NCI-H187 treated with DMSO at 0.1 percent for 48 hours (cell line): ENCODE data around the gene VAT1.

ENCODE experiments used
- DNase-seq: peaks from one replicate; lab custom pipeline; 2025; lab: John Stamatoyannopoulos, UW

VAT1 gene

DNA sequence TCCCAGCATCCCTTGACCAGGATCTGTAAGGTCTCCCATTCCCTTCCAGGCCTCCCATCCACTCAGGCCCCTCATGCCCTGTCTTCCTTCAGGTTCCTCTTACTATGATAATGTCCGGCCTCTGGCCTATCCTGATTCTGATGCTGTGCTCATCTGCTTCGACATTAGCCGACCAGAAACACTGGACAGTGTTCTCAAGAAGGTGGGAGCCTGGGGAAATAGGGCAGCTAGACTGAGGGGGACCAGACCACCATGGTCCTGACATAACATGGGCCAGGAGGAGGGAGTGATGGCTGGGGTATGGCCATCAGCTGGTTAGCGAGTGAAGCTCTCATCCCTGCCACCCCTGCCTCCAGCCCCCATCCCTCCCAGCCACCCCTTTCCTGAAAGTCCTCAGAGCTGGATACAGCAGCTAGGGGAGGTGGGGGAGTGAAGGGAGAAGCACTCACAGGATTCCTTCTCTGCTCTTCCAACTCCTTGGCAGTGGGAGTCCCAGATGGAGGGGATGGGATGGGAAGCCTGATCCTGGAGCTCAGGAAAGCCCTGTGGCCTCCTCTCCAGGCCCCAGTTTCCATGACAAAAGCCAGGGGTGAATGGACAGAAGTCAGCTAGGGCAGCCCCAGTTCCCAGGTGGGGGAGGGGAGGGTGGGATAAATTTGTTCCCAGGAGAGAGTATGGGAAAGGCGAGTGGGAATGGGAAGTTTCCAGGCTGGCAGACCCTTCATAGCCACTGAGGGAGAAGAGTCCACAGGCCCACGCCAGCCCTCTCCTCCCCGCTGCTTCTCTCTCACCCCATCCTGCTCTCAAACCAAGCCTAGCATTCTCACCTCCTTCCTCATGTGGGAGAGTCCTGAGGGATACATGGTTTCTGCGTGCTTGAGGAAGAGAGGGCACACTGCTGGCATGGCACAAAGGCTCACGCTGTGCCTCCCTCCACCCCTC, 5.2 kb upstream of the VAT1 start:
- no peak for DNase-seq

DNA sequence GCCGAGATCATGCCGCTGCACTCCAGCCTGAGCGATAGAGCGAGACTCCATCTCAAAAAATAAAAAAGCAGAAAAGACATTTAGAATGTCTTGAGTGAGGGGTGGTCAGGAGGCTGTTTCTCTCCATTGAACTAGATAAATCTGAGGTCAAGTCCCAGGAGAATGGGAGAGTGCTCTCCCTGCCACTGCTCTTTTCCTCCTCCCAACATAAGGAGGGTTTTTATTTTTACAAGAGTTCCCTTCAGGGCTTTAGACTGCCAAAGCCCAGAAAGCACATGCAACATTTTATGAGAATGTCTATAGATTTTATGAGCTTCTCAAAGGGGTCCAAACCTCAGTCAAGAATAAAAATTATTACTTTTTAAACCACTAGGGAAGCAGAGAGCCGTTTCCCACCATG, 4.4 kb upstream of the VAT1 start:
- no peak for DNase-seq

DNA sequence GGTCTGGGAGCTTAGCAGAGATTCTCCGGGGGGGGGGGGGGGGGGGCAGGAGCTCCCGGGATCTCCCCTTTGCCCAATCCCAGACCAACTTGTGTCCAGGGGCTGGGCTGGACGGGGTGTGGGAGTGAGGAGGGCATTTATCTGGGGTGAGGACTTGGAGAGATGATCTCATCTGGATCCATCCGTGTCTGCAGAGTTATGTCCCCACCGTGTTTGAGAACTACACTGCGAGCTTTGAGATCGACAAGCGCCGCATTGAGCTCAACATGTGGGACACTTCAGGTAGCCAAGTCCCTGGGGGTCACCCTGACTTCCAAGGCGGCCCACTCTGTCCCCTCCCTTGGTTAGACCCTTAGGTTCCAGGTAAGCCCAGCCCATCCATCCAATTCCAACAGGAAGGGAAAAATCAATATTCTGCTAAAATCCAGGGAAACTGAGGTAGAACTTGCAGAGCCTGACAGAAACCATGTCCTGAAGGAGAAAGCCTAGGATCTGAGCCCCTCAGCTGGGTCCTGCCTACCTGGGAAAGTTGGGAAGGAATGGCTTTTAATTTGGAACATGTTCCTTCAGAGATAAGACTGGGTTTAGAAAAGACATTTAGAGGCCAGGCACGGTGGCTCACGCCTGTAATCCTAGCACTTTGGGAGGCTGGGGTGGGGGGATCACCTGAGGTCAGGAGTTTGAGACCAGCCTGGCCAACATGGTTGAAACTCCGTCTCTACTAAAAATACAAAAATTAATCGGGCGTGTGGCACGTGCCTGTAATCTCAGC, 3.8 kb upstream of the VAT1 start:
- no peak for DNase-seq

DNA sequence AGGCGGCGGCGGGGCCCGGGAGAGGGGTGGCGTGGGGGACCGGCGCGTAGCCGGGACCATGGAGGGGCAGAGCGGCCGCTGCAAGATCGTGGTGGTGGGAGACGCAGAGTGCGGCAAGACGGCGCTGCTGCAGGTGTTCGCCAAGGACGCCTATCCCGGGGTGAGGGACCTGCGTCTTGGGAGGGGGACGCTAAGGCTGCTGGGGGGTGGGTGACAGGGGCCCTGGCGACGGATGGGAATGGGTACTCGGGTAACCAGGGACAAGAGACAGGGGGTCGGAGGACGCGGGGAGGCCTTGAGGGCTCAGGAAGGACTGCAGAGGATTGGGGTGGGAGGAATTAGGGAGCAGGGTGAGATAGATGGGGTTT, 3.1 kb upstream of the VAT1 start:
- no peak for DNase-seq

DNA sequence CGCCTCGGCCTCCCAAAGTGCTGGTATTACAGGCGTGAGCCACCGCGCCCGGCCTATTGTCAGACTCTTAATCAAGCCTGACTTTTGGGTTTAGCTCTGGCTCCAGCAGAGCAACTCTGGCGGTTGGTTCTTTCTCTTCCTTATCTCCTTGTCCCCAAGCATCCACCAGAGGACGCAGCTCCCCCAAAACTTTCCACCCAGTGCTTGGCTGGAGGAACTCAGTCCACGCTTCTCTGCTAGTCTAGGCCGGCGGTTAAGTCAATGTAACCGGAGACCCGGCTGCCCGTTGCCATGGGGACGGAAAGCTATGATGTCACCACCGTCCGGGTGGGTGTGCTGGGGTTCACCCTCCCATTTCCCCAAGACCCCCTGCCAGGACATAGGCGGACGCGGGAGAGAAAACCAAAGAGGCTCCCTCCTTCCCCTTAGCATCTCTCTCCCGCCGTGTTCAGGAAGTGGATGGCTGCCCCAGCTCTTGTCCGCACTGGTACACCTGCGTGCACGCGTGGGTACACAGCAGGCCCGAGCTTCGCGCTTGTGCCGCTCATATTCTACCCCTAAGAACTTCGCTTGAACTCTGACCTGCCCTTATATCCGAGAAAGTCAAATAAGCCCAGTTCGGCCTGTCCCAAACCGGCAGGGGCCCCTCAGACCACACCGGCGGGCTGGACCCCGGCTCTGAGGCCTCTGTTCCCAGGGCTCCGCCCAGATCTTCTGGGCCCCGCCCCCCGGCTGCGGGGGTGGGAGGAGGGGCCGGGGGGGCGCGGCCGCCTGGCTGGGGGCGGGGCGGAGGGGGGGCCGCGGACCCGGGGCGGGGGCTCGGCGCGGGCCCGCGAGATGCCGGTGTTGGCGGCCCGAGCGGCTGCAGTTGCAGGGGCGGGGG, 2.5 kb upstream of the VAT1 start, which contains the start of gene RND2:
RND2 (plus strand) TSS at position 825 of the 883 bp plus-strand sequence. CDS start 117 bp downstream, outside the sequence.
- DNase-seq, result peak; percentile 75

DNA sequence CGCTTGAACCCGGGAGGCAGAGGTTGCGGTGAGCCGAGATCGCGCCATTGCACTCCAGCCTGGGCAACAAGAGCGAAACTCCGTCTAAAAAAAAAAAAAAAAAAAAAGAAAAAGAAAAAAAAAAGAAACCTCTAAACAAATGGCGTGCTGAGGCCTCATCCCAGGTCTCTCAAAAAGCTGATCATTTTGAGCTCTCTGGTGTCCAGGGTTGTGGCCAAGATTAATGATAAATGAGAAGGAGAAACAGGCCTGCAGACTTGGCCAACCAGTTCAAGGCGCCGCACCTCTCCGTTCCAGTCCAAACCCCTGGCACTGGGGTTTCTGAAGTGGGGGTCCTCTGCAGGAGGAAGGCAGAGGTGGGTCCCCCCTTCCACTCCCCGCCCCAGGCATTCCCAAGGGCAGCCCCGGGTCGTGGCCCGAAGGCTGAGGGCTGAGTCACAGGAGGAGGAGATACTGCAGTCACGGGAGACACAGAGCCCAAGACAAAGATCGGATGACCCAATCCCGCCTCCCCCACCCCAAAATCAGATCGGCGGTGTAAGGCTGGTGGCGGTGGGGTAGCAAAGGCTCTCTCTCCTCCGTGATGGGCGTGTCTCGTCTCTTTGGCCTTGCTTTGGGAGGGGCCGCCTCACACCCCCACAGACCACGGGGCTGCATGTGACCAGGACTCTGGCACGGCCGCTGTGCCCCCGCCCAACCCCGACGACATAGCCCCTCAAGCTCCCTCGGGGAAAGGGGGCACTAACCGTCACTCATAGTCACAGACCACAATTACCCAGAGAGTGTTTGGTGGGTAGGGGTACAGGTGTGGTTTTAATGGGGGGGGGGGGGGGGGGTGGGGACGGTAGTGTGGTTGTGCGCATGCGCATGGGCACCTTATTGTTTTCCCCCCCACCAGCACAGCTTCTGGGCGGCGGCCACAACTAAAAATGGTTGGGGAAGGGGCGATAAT, 1.1 kb downstream of the VAT1 start:
- DNase-seq, result no peak

DNA sequence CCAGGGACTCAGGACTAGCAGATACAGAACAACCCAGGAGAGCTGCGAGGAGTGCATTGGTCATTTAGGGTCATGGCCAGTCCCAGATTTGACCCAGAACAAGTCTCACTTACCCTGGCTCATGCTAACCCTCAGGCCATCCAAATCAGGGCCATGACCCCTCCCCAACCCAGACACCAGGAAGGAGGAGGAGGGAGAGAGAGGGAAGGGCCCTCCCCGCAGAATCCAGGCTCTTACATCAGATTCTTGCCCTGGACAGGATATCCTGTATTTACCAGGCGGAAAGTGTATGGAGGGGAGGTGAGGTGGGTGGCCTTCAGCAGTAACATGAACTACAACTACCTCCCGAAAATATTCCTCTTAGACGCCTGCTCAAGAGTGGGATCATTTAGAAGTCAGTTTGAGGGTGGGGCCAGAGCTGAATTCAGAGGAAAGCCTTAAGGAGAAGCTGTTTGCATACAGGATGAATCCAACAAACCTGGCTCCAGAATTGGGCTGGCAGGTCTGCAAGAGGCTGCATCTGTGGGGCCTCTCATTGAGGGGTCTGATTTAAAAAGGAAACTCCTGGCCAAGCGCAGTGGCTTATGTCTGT, 2.1 kb downstream of the VAT1 start:
- no peak for DNase-seq

DNA sequence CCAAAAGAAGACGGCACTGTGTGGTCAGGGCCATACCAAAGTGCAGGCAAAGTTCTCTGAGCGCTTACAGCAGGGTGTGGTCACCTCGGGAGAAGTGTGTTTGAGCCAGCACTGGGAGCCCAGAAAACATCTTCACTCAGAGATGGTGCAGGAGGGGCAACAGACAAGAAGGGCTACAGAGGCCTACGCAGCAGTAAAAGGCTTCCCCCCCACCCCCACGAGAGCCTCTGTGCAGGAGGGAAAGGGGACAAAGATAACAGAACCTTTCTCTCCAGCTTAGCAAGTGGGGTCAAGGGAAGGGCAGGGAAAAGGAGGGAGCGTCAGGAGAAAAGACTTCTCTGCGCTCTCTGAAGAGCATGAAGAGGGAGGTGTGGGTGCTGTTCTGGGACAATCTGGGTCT, 2.8 kb downstream of the VAT1 start:
- DNase-seq, result no peak

DNA sequence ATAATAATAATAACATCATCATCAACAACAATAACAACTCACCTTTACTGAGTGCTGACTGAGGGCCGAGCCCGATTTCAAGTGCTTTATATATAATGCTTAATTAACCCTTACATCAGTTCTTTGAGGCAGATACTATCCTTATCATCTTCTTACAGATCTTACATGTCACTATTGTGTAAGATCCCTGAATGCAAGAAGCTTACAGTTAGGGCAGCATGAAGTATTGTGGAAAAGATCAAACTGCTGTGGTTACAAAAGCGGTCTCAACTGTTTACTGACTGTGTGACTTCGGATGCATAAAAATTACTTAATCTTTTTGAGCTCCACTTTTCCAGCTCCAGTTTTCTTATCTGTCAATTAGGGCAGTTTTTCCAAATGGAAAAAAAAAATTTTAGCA, 3.3 kb downstream of the VAT1 start:
- DNase-seq, result no peak

DNA sequence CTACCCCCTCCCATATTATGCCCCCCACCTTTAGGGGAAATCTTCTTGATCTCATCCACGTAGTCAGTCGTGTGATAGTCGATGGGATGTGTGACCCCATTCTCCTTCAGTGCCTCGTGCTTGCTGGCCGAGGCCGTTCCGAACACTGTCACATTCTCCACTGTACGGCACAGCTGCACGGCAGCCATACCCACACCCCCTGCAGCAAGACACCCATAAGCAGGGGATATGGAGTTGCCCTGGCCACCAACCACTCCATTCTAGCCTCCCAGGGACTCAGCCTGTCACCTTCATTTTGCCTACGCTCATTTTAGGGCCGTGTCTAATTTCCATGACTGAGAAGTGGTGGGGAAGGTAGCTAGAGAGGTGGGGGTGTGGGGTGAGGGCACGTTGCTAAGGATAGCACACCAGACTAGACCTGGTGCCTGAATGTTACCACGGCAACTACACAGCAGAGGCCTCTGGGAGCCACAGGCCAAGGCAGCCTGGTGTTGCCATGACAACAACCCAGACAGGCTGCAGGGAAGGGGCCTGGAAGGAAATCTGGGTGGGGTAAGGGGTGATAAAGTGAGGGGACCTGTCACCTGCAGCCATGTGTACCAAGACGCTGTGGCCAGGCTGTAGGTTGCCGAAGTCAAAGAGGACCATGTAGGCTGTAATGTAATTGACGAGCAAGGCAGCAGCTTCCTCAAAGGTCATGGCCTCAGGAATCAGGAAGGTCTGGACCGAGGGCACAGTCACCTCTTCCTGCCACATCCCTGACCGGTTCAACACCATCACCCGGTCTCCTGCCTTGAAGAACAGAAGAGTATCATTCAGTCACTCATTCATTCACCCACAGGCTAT, 4.0 kb downstream of the VAT1 start:
- DNase-seq, result no peak

DNA sequence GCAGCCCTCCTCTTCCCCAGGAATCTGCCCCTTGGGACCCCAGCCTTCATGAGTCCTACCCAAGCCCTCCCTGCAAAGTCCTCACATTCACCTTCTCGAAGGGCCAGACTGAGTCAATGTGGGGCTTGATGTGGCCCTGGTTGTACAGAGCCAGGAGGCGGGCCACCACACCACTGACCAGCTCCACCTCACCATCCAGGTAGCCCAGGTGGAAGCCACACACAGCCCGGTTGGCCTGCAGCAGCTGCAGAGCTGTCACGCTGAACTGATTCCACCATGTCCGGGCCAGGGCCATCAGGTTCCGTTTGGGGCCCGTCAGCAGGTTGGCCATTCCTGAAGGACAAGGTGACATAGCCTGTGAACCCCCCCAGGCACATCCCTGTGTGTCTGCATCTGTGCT, 6.0 kb downstream of the VAT1 start:
- no peak for DNase-seq

DNA sequence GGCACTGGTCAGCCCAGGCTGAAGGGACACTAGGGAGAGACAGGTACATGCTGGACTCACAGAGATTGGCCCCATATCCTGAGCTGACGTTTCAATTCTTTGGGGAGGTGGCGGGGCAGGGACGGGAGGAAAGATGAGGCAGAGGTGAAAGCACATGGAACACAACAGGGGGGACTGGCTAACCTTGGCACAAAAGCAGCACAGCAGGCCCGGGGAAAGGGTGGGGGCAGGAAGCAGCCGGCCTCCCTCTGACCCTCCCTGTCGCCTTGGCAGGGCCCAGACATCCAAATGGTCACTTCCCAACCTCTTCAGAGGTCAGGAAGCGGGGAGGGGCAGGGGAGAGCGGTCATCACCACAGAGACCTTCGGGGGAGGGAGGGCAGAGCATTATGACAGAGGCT, 6.6 kb downstream of the VAT1 start:
- no peak for DNase-seq

DNA sequence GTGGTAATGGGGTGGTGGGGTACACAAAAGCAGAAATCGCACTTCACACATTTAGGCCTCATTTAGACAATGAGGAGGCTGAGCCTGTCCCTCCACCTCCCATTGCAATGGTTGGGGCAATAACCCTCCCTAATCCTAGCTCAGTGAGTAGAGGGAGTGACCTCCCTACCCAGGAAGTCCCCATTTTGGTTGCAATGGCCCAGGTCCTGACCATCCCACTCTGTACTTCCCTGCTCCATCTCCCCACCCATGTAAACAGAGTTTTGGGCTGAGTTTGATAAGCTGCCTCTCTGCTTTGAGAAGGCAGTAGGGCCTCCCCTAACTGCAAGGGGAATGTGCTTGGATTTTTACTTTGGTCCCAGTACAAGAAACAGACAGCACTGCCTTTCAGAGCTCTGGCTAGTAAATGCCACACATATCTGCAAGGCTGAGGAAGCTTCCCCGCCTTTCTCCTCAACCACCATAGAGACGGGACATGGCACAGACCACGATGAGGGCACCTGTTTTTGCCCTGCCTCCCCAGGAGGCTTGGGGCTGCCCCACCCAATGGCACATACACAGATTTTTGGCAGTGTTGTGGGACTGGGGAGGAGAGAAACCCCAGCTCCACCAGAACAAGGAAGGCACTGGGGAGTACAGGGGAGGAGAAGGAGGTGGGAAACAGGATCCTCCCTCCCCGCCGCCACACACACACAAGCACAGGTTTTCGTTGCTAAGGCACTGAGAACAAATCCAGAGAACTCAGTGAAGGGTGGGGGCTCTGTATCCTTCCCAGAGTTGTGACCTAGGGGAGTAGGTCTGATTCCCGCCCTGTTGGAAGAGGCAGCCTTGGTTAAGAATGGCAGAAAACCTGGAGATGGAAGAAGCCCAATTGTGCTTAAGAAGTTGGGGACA, 7.3 kb downstream of the VAT1 start:
- DNase-seq, result no peak

DNA sequence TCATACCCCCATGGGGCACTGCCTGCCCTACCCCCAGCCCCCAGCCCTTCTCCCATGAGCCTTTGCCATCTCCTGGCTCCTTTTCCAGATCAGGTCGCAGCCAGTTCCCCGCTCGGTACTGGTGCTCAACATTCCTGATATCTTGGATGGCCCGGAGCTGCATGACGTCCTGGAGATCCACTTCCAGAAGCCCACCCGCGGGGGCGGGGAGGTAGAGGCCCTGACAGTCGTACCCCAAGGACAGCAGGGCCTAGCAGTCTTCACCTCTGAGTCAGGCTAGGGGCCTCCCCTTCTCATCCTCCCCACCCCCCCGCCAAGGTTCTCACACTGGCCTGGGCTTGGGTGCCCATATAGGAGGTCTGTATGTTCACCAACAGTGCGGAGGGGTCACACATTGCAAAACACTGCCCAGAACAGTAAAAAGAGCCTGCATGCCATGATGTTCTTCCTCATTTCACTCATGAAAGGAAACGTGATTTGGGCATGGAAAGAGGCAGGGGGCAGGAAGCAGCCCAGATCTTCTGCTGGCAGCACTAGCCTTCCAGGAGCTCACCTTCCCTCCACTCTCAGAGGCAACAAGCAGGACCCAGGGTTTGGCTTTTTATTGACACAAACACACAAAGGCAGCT, 8.1 kb downstream of the VAT1 start:
- no peak for DNase-seq

DNA sequence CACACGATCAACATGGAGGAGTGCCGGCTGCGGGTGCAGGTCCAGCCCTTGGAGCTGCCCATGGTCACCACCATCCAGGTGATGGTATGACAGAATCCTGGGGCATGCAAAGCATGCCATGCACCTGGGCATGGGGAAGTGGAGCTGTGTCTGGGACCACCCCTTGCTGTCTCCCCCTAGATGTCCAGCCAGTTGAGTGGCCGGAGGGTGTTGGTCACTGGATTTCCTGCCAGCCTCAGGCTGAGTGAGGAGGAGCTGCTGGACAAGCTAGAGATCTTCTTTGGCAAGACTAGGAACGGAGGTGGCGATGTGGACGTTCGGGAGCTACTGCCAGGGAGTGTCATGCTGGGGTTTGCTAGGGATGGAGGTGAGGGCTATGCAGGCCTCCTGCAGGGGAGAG, 8.9 kb downstream of the VAT1 start:
- DNase-seq, result no peak

DNA sequence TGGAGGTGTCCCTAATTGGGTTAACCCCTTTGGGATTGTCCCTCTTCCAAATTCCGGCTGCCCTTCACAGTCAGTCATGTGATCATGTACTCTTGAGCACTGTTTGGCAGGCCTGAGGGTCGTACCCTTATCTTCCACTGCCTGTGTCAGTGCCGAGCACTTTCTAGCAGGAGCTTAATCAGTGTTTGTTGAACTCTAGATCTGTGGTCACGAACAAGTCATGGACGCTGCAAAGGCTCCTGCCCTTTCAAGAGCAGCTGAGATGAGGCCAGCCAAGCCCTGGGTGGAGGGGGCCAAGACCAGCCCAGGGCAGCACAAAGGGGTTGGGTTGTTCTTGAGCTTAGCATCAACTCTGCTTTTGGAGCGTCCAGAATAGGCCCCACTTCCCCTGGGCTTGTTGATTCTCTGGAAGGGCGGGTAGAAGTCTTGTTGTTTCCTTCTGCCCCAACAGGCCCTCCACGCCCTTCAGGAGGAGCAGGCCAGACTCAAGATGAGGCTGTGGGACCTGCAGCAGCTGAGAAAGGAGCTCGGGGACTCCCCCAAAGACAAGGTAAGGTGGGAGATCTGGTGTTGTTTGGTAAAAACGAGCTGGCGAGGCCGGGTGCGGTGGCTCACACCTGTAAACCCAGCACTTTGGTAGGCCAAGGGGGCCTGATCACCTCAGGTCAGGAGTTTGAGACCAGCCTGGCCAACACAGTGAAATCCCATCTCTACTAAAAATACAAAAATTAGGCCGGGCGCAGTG, 10.3 kb downstream of the VAT1 start:
- no peak for DNase-seq

DNA sequence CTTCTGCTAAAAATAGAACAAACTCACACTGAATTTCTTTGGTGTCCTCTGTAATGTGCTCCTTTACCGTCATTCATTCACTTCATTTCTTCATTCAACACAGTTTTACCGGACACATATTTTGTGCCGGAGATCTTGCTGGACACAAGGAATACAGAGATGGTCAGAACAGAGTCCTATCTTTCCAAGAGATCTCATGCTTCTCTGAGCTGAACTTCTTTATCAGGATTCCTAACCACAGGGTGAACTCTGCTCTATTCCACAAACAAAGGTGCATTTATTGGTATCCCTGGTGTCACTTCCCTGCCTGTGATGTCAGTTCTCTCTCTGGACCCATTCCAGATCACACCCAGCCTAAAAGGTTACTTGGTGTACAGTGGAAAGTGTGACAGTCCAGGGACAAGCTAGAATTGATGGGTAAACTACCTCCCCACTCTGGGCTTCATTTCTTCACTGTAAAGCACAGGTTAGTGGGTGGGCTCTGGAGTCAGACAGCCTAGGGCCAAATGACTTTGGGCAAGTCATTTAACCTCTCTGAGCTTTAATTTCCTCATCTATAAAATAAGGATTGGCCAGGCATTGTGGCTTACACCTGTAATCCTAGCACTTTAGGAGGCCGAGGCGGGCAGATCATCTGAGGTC, 11.4 kb downstream of the VAT1 start:
- DNase-seq, result no peak
